GM12878 (cell line): ENCODE measurements around the gene RPS15A. TPM values are rescaled to one million over a fixed set of nuclear protein-coding genes. Genes with fewer than 3 reads are reported as not detected.
"Not testable (repeated sequence)": the region's sequence is repeated elsewhere in the genome, so short reads cannot be mapped to it uniquely, and the experiment has no call there.

Source experiments
- ATAC-seq: fragments of 200-7000 bp; cut with Tn5 transposase; 3 replicates; pipeline ENCODE4 v1.9.1; 2020; ENCODE audit warnings: mild to moderate bottlenecking, moderate library complexity
- BruUV-seq: library from RNA; stranded (reverse); fragments of 400-500 nt; replicated peaks from 2 replicates; lab custom pipeline; 2021; lab: Mats Ljungman, UMichigan
- CTCF ChIA-PET: fragments of 300-600 bp; sonication (Branson Sonifier 250); formaldehyde crosslinking; extraction: SDS; loops from one replicate; lab custom pipeline; 2021; ENCODE audit warnings: inconsistent platforms; lab: Yijun Ruan, JAX
- POLR2A ChIA-PET: fragments of 350-600 bp; formaldehyde crosslinking; extraction: SDS; loops from one replicate; lab custom pipeline; 2021; ENCODE audit warnings: inconsistent platforms; lab: Charles Lee
- RAD21 ChIA-PET: fragments of 300-600 bp; sonication (Branson Sonifier 250); formaldehyde crosslinking; loops from one replicate; lab custom pipeline; 2023; ENCODE audit warnings: antibody characterized with exemption; ENCODE audit not compliant: unreplicated experiment; lab: Charles Lee
- SMC1A ChIA-PET: fragments of 300-600 bp; sonication (Branson Sonifier 250); formaldehyde crosslinking; loops from one replicate; lab custom pipeline; 2023; ENCODE audit not compliant: unreplicated experiment, uncharacterized antibody; lab: Charles Lee
- DNase-seq: peaks from one replicate; pipeline ENCODE4 v3.0.0-alpha.2; 2011; ENCODE audit warnings: low read depth, low spot score
- FAIRE-seq: peaks from 3 replicates; lab custom pipeline; 2011; peaks lifted over from hg19 to GRCh38; lab: Jason Lieb, UNC
- H2AFZ ChIP-seq: 2 replicates; pipeline ENCODE4 v1.6.0; 2011; ENCODE audit warnings: low read depth, low read length, control low read depth; ENCODE audit not compliant: control insufficient read depth
- H3K27ac ChIP-seq: 2 replicates; pipeline ENCODE4 v1.5.1; 2011; ENCODE audit warnings: control low read depth; ENCODE audit not compliant: control insufficient read depth, insufficient read depth
- H3K27me3 ChIP-seq, 2 experiments: replicated peaks in 1 of 2; 2 replicates each; pipeline versions ENCODE4 v1.6.0 to v1.6.1; 2011; ENCODE audit warnings: low read length in 1 of 2; ENCODE audit not compliant: control insufficient read depth in 2 of 2, insufficient read depth in 2 of 2
- H3K36me3 ChIP-seq, 2 experiments: 2 replicates each; pipeline ENCODE4 v1.5.1; 2011; ENCODE audit warnings: low read length in 1 of 2; ENCODE audit not compliant: control insufficient read depth in 2 of 2, insufficient read depth in 2 of 2
- H3K4me1 ChIP-seq: 2 replicates; pipeline ENCODE4 v1.6.1; 2011; ENCODE audit warnings: mild to moderate bottlenecking, low read length, moderate library complexity, mixed read lengths; ENCODE audit not compliant: control insufficient read depth, insufficient read depth
- H3K4me2 ChIP-seq: 2 replicates; pipeline ENCODE4 v1.6.0; 2011; ENCODE audit warnings: control low read depth; ENCODE audit not compliant: control insufficient read depth, insufficient read depth
- H3K4me3 ChIP-seq: fragments of 200-600 bp; sonication (generic); 2 replicates; pipeline ENCODE4 v1.5.1; 2016
- H3K79me2 ChIP-seq: 2 replicates; pipeline ENCODE4 v1.6.0; 2011; ENCODE audit warnings: low read length; ENCODE audit not compliant: control insufficient read depth, insufficient read depth
- H3K9ac ChIP-seq: 2 replicates; pipeline ENCODE4 v1.8.0; 2011; ENCODE audit warnings: low read length, control low read depth, mixed read lengths; ENCODE audit not compliant: control insufficient read depth, insufficient read depth
- H3K9me3 ChIP-seq: replicated peaks from 3 replicates; pipeline ENCODE4 v1.5.1; 2011; ENCODE audit warnings: mild to moderate bottlenecking, low read length; ENCODE audit not compliant: control insufficient read depth, insufficient read depth
- H4K20me1 ChIP-seq: 2 replicates; pipeline ENCODE4 v1.6.0; 2011; ENCODE audit not compliant: control insufficient read depth, insufficient read depth
- BACH1 ChIP-seq: fragments of 450-650 bp; IDR thresholded peaks from 2 replicates; pipeline ENCODE4 v1.6.1; 2017; ENCODE audit warnings: mild to moderate bottlenecking, borderline replicate concordance
- BHLHE40 ChIP-seq, 2 experiments: fragments of 450-650 bp in 1 of 2; IDR thresholded peaks; 2 replicates each; pipeline ENCODE4 v1.6.1; 2011 to 2017; ENCODE audit warnings: low read depth in 2 of 2, borderline replicate concordance in 1 of 2, improper control_type of control experiment in 1 of 2, low read length in 1 of 2, mild to moderate bottlenecking in 1 of 2
- IRF4 ChIP-seq: IDR thresholded peaks from 2 replicates; pipeline ENCODE4 v1.6.1; 2011; ENCODE audit warnings: low read depth, low read length
- PAX8 ChIP-seq: fragments of 450-650 bp; IDR thresholded peaks from 2 replicates; pipeline ENCODE4 v1.6.1; 2017; ENCODE audit warnings: mild to moderate bottlenecking, moderate library complexity
- POLR2A ChIP-seq: IDR thresholded peaks from 2 replicates; pipeline ENCODE4 v1.6.1; 2011; ENCODE audit warnings: low read depth, mild to moderate bottlenecking, low read length
- POLR2AphosphoS5 ChIP-seq: IDR thresholded peaks from 2 replicates; pipeline ENCODE4 v1.6.1; 2011; ENCODE audit warnings: mild to moderate bottlenecking, low read length, inconsistent platforms
- RUNX3 ChIP-seq: IDR thresholded peaks from 2 replicates; pipeline ENCODE4 v1.6.1; 2012; ENCODE audit warnings: low read length, inconsistent platforms
- SMAD5 ChIP-seq: IDR thresholded peaks from 2 replicates; pipeline ENCODE4 v1.6.1; 2016; ENCODE audit warnings: antibody characterized with exemption, low read depth
- SP1 ChIP-seq: IDR thresholded peaks from one replicate; pipeline ENCODE4 v1.6.1; 2011; ENCODE audit warnings: low read depth, low read length
- SRF ChIP-seq, 2 experiments: IDR thresholded peaks; 2 replicates each; pipeline ENCODE4 v1.6.1; 2011; ENCODE audit warnings: low read depth in 2 of 2, low read length in 2 of 2, mild to moderate bottlenecking in 1 of 2, moderate library complexity in 1 of 2
- SUPT20H ChIP-seq: IDR thresholded peaks from 2 replicates; pipeline ENCODE4 v1.6.1; 2011; ENCODE audit warnings: low read depth, mild to moderate bottlenecking, low read length, moderate library complexity, borderline replicate concordance; ENCODE audit not compliant: control insufficient read depth
- ZNF217 ChIP-seq: fragments of 450-650 bp; IDR thresholded peaks from 2 replicates; pipeline ENCODE4 v1.6.1; 2017; ENCODE audit warnings: antibody characterized with exemption, mild to moderate bottlenecking
- WGBS: methylation state at CpG from one replicate; pipeline ENCODE4 v1.1.6; 2016; ENCODE audit warnings: low lambda C conversion rate; ENCODE audit not compliant: insufficient replicate concordance, insufficient coverage; ENCODE audit errors: missing lambda C conversion rate; 5-methylcytosine and 5-hydroxymethylcytosine counted together
- in situ Hi-C: fragments of 300-500 bp; cut with MboI; formaldehyde crosslinking; loops from 9 replicates; pipeline ENCODE4 v1.14.3; 2018; ENCODE audit warnings: mixed read lengths
- intact Hi-C: fragments of 100-400 bp; cut with micrococcal nuclease; formaldehyde crosslinking; loops from one replicate; pipeline ENCODE4 v1.14.2; 2022; ENCODE audit not compliant: unreplicated experiment
- polyA plus RNA-seq, 11 experiments: library from polyadenylated mRNA; depleted of rRNA in 4 of 11; unstranded in 6 of 11; stranded (reverse) in 5 of 11; fragments of >200 nt; fragmentation: Nextera tagmentation in 4 of 11; fragmentation: Illumina TruSeq in 1 of 11; extraction: Ambion mirVana in 4 of 11; extraction: Trizol in 1 of 11; gene quantifications; 1 replicate in 1 of 11; 2 replicates in 10 of 11; pipeline versions ENCODE4 v1.2.1 to v1.2.3, GENCODE V29; 2011 to 2016; ENCODE audit warnings: inconsistent platforms in 2 of 11, missing spikeins in 2 of 11, low read depth in 1 of 11
- total RNA-seq, 4 experiments: library from RNA; depleted of rRNA in 3 of 4; stranded (reverse); fragments of >200 nt in 3 of 4; fragmentation: Illumina TruSeq in 1 of 4; extraction: Trizol in 1 of 4; gene quantifications; 2 replicates each; pipeline versions ENCODE4 v1.2.1 to v1.2.3, GENCODE V29; 2013 to 2021
- TF ChIP-seq, protein P1 (sequence below): fragments of 450-650 bp; IDR thresholded peaks from 2 replicates; pipeline ENCODE4 v1.6.1; 2016; ENCODE audit warnings: mild to moderate bottlenecking
- TF ChIP-seq, protein P2 (sequence below): fragments of 450-650 bp; IDR thresholded peaks from 2 replicates; pipeline ENCODE4 v1.6.1; 2017; ENCODE audit warnings: low read depth, mild to moderate bottlenecking, moderate library complexity

Gene RPS15A
- total and polyA plus RNA-seq, 10 of the 15 experiments (the other 5 are each of a cell fraction or from before 2014, with no cell fraction given), result 1,566 to 6,408 (median 2,999) TPM

DNA sequence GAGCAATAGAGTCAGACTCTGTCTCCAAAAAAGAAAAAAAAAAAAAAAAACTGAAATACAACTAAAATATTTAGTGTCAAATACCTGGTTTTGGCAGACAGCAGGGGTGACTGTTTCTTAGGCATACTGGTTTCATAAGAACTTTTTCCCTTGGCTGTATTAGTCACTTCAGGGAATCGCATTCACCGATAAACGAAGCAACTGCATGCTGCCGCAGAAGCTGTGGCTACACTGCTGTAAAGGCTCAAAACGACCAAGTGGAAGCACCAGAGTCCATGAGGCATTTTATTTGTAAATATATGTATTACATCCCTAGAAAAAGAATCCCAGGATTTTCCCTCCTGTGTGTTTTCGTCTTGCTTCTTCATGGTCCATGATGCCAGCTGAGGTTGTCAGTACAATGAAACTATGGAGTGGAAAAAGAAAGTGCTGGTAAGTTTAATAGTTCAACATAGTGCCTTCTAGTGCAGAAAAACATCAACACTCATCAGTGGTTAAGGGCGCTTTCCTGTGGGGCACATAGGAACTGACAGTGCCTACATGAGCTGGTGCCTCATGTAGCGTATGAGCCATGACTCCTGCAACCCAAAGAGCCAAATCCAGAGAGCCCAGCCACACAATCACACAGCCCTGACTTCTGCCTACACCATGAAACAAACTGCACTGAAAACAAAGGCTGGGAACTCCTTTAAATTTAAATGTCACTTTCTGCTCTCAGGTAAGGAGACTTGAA lies 7.3 kb downstream of the RPS15A start:
- SMC1A ChIA-PET, result interaction anchor here (6.6 kb wide), 1 partner anchor 18 kb away, joined by 64 read pairs; the partner anchor contains the start of gene ARL6IP1
- BruUV-seq, result no TSS peak
- H3K4me1 ChIP-seq, result peaks cover 26% of the 10 kb centered on the region
- H3K79me2 ChIP-seq, result peaks cover 54% of the 10 kb centered on the region
- no peak overlapping the region for H3K27ac ChIP-seq
- no peak overlapping the region for H3K4me3 ChIP-seq
- no peaks in the 10 kb centered on the region; the same call in 2 of the 3 replicates for H3K9me3 ChIP-seq
- H3K36me3 ChIP-seq, result peaks cover 15 to 37% of the 10 kb centered on the region in 2 experiments
- H3K9ac ChIP-seq, result no peak overlapping the region
- H2AFZ ChIP-seq, result no peak overlapping the region
- CTCF ChIA-PET, result interaction anchor here (2.0 kb wide), 1 partner anchor 19 kb away, joined by 11 read pairs; the partner anchor contains the start of gene ARL6IP1
- no peak for FAIRE-seq
- no peak overlapping the region for H3K4me2 ChIP-seq
- DNase-seq, result no peak
- POLR2A ChIA-PET, result no interaction called here
- H4K20me1 ChIP-seq, result peaks cover 24% of the 10 kb centered on the region
- intact Hi-C loops, result no loop called here
- RAD21 ChIA-PET, result no interaction called here
- 84% methylated on average over 8 of the region's 8 CpGs for WGBS
- in situ Hi-C loops, result no loop called here
- no peak for ATAC-seq
- no peaks in the 10 kb centered on the region for H3K27me3 ChIP-seq
- no peak for TF ChIP-seq PAX8
- no peak for TF ChIP-seq SUPT20H
- TF ChIP-seq POLR2AphosphoS5, result peak; percentile 61; the same call in 1 of the 2 replicates
- TF ChIP-seq SMAD5, result no peak
- no peak for TF ChIP-seq RUNX3
- TF ChIP-seq BACH1, result no peak
- no peak for TF ChIP-seq SRF (IDR thresholded peaks at IDR 0.05; ENCODE audit: low read depth in 2 of 2, low read length in 2 of 2)
- no peak for TF ChIP-seq SP1
- TF ChIP-seq POLR2A, result 0 out of 2 replicates have a peak, but pooled peaks have one; percentile 29
- TF ChIP-seq BHLHE40 (IDR thresholded peaks at IDR 0.05; ENCODE audit: borderline replicate concordance in 1 of 2, low read depth in 2 of 2, low read length in 1 of 2), result no peak
- no peak for TF ChIP-seq ZNF217
- TF ChIP-seq IRF4, result no peak
- TF ChIP-seq, protein P1, sequence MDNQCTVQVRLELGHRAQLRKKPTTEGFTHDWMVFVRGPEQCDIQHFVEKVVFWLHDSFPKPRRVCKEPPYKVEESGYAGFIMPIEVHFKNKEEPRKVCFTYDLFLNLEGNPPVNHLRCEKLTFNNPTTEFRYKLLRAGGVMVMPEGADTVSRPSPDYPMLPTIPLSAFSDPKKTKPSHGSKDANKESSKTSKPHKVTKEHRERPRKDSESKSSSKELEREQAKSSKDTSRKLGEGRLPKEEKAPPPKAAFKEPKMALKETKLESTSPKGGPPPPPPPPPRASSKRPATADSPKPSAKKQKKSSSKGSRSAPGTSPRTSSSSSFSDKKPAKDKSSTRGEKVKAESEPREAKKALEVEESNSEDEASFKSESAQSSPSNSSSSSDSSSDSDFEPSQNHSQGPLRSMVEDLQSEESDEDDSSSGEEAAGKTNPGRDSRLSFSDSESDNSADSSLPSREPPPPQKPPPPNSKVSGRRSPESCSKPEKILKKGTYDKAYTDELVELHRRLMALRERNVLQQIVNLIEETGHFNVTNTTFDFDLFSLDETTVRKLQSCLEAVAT, result 0 out of 2 replicates have a peak, but pooled peaks have one; percentile 55
- TF ChIP-seq, protein P2, sequence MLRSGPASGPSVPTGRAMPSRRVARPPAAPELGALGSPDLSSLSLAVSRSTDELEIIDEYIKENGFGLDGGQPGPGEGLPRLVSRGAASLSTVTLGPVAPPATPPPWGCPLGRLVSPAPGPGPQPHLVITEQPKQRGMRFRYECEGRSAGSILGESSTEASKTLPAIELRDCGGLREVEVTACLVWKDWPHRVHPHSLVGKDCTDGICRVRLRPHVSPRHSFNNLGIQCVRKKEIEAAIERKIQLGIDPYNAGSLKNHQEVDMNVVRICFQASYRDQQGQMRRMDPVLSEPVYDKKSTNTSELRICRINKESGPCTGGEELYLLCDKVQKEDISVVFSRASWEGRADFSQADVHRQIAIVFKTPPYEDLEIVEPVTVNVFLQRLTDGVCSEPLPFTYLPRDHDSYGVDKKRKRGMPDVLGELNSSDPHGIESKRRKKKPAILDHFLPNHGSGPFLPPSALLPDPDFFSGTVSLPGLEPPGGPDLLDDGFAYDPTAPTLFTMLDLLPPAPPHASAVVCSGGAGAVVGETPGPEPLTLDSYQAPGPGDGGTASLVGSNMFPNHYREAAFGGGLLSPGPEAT, result no peak

DNA sequence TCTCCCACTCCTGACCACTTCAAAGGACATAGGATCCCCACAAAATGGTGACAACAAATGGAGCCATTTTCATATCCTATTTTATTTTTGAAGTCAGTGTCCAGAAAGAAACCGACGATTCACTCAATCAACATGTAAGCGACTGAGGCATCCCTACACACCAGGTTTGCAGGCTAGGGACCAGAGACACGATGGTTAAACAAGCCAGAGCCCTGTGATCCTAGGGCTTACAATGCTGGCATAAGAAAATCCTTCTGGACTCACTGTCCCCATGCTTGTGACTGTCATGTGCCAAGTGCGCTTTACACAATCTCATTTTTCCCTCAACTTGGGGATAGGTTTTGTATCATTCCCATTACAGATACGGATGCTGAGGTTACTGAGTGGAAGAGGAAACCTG lies 8.9 kb downstream of the RPS15A start:
- H3K36me3 ChIP-seq, result peaks cover 14 to 32% of the 10 kb centered on the region in 2 experiments
- intact Hi-C loops, RAD21 ChIA-PET, CTCF ChIA-PET, DNase-seq, ATAC-seq, SMC1A ChIA-PET, H3K4me3 ChIP-seq, H3K27ac ChIP-seq, H3K9me3 ChIP-seq, FAIRE-seq, H3K9ac ChIP-seq, POLR2A ChIA-PET, H2AFZ ChIP-seq, in situ Hi-C loops, H3K27me3 ChIP-seq, BruUV-seq, H3K4me2 ChIP-seq: not testable (repeated sequence)
- peaks cover 25% of the 10 kb centered on the region for H3K4me1 ChIP-seq
- peaks cover 37% of the 10 kb centered on the region for H3K79me2 ChIP-seq
- peaks cover 20% of the 10 kb centered on the region for H4K20me1 ChIP-seq
- 100% methylated on average over 5 of the region's 6 CpGs for WGBS
